ENCODE measurements around the gene ISLR.

DNA sequence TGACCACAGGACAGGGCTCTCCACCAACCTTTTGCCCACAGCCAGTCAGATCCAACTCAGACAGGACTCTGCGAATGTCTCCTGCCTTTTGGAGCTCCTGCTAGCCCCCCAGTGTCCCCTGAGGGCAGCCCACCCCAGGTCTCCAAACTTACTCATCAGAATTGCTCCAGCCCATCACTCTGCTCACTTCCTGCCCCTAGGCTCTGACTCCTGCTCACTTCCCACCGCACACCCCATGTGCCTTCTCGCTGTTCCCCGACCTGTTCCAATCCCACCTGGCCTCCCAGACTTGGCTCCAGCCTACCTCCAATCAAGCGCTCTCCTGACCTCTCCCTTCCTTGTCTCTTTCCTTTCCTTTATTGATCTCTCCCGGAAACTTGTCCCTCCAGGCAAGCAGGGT, 35.0 kb downstream of the ISLR start:
- TF ChIP-seq, protein P1, sequence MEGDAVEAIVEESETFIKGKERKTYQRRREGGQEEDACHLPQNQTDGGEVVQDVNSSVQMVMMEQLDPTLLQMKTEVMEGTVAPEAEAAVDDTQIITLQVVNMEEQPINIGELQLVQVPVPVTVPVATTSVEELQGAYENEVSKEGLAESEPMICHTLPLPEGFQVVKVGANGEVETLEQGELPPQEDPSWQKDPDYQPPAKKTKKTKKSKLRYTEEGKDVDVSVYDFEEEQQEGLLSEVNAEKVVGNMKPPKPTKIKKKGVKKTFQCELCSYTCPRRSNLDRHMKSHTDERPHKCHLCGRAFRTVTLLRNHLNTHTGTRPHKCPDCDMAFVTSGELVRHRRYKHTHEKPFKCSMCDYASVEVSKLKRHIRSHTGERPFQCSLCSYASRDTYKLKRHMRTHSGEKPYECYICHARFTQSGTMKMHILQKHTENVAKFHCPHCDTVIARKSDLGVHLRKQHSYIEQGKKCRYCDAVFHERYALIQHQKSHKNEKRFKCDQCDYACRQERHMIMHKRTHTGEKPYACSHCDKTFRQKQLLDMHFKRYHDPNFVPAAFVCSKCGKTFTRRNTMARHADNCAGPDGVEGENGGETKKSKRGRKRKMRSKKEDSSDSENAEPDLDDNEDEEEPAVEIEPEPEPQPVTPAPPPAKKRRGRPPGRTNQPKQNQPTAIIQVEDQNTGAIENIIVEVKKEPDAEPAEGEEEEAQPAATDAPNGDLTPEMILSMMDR (conservative IDR thresholded peaks at IDR 0.05), result no peak
- TF ChIP-seq ZFX (IDR thresholded peaks at IDR 0.05), result no peak
